GM19351 (cell line): Measurements from ENCODE around the gene PAQR9.

Source experiments
- ATAC-seq: cut with Tn5 transposase; IDR thresholded peaks from one replicate; pipeline ENCODE4 v1.9.1; 2021; ENCODE audit warnings: mild to moderate bottlenecking, moderate library complexity; ENCODE audit not compliant: unreplicated experiment

PAQR9 gene

GRCh38 chr3:142926368-142926944 is 37.0 kb downstream of the PAQR9 start:
- no peak for ATAC-seq

DNA sequence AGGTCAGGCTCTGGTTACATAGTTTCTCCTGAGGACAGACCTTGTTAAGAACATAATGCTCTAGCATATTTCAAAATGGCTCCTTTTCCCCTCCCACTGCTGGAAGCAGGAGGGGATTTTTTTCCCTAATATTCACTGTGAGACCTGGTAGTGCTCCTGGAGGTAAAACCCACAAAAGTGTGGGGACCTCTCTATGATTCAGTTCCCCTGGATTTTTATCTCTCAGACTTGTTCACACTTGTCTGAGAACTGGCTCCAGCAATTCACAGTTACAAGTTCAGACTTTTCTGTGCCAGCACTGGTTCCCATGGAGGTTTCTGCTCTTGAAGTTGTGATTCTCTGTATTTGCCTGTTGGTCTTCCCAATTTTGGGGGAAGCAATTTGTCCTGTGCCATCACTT is 38.3 kb downstream of the PAQR9 start:
- no peak for ATAC-seq

DNA sequence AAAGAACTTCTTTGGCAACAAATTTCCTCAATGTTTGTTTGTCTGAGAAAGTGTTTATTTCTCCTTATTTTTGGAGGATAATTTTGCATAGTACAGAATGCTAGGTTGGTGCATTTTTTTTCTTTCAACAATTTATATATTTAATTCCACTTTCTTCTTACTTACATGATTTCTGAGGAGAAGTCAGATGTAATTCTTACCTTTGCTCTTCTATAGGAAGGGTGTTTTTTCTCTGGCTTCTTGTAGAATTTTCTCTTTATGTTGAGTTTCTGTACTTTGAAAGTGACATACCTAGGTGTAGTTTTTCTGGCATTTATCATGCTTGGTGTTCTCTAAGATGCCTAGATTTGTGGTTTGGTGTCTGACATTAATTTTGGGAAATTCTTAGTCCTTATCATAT is 39.8 kb downstream of the PAQR9 start:
- no peak for ATAC-seq

DNA sequence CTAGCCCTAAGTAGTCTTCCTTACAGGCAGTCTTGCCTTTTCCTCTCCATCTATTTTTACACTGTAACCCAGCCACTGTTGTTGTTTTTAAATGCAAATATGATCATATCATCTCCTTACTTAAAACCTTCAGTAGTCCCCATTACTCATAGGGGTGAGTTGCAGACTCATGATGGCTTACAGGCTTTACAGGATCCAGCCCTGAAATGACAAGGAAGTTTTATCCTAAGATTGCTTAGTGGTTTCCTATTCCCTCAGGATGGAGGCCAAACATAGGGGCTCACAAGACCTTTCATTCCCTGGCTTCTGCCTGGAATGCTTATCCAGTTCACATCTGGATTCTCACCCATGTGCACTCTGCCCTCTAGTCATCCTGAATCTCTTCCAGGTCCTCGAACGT is 46.9 kb downstream of the PAQR9 start:
- ATAC-seq = no peak

- no peak for ATAC-seq
Measured at GRCh38 chr3:142915636-142916035, 47.8 kb downstream of the PAQR9 start.

- ATAC-seq = no peak
Measured at GRCh38 chr3:142914286-142914811, 49.1 kb downstream of the PAQR9 start.

GRCh38 chr3:142913432-142913831 is 50.0 kb downstream of the PAQR9 start:
- no peak for ATAC-seq

- no peak for ATAC-seq
Measured at GRCh38 chr3:142912402-142913172, 50.9 kb downstream of the PAQR9 start.
